T-helper 1 cell treated with Interleukin-12 subunit alpha and Interleukin-12 subunit beta and Interleukin-4 antibody, amounts not matched to agents 30 μg/mL and 1 μg/mL, for 36 hours (primary cell): Measurements from ENCODE around the gene GRSF1.
"Not testable (repeated sequence)": the region's sequence is repeated elsewhere in the genome, so short reads cannot be mapped to it uniquely, and the experiment has no call there.

ENCODE experiments used
- H3K27ac Mint-ChIP-seq: one replicate; pipeline ENCODE4 v1.8.0; 2021; ENCODE audit warnings: mild to moderate bottlenecking, mixed read lengths
- H3K27me3 Mint-ChIP-seq: one replicate; pipeline ENCODE4 v1.8.0; 2021; ENCODE audit warnings: low read depth, mixed read lengths
- H3K36me3 Mint-ChIP-seq: one replicate; pipeline ENCODE4 v1.8.0; 2021; ENCODE audit warnings: low read depth, mixed read lengths
- H3K4me1 Mint-ChIP-seq: one replicate; pipeline ENCODE4 v1.8.0; 2021; ENCODE audit warnings: low read depth, mixed read lengths
- H3K4me3 Mint-ChIP-seq: one replicate; pipeline ENCODE4 v1.8.0; 2021; ENCODE audit warnings: mild to moderate bottlenecking, moderate library complexity, mixed read lengths
- H3K9me3 Mint-ChIP-seq: one replicate; pipeline ENCODE4 v1.8.0; 2021; ENCODE audit warnings: mixed read lengths

GRSF1 gene

GRCh38 chr4:70841951-70842350 lies 2.3 kb upstream of the GRSF1 start:
- Mint-ChIP-seq H3K36me3 (peaks cover 4% of the 10 kb centered on the region), H3K4me1 (peaks cover 17% of the 10 kb centered on the region), H3K27ac (no peak overlapping the region), H3K27me3 (no peaks in the 10 kb centered on the region), H3K9me3 (no peaks in the 10 kb centered on the region), H3K4me3 (no peak overlapping the region)

GRCh38 chr4:70841211-70841610 lies 1.5 kb upstream of the GRSF1 start:
- Mint-ChIP-seq H3K27me3 (no peaks in the 10 kb centered on the region), H3K9me3 (no peaks in the 10 kb centered on the region), H3K4me3 (no peak overlapping the region), H3K36me3 (peaks cover 9% of the 10 kb centered on the region), H3K27ac (peak overlapping the region; percentile 39), H3K4me1 (peaks cover 24% of the 10 kb centered on the region)

DNA sequence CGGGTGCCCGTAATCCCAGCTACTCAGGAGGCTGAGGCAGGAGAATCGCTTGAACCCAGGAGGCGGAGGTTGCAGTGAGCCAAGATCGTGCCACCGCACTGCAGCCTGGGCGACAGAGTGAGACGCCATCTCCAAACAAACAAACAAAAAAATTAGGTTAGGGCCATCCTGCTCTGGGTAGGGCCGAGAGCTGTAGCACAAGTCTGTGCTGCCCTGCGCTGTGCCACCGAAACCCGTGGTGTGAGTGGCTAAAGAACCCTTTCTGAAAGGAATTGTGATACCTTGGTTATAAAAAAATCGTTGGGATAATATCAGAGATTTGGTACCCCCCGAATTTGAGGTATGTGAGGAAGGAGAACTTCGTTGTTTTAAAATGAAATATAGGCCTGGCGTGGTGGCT lies 941 bp upstream of the GRSF1 start:
- Mint-ChIP-seq H3K4me1 (peaks cover 27% of the 10 kb centered on the region), H3K36me3 (peaks cover 11% of the 10 kb centered on the region)
- not testable (repeated sequence) for H3K27ac Mint-ChIP-seq, H3K27me3 Mint-ChIP-seq, H3K4me3 Mint-ChIP-seq, H3K9me3 Mint-ChIP-seq

- Mint-ChIP-seq H3K4me1 (peaks cover 27% of the 10 kb centered on the region), H3K4me3 (peak overlapping the region; percentile 44), H3K27ac (peak overlapping the region; percentile 41), H3K36me3 (peaks cover 12% of the 10 kb centered on the region)
- not testable (repeated sequence) for H3K9me3 Mint-ChIP-seq, H3K27me3 Mint-ChIP-seq
Measured at GRCh38 chr4:70840137-70840536, 447 bp upstream of the GRSF1 start.

DNA sequence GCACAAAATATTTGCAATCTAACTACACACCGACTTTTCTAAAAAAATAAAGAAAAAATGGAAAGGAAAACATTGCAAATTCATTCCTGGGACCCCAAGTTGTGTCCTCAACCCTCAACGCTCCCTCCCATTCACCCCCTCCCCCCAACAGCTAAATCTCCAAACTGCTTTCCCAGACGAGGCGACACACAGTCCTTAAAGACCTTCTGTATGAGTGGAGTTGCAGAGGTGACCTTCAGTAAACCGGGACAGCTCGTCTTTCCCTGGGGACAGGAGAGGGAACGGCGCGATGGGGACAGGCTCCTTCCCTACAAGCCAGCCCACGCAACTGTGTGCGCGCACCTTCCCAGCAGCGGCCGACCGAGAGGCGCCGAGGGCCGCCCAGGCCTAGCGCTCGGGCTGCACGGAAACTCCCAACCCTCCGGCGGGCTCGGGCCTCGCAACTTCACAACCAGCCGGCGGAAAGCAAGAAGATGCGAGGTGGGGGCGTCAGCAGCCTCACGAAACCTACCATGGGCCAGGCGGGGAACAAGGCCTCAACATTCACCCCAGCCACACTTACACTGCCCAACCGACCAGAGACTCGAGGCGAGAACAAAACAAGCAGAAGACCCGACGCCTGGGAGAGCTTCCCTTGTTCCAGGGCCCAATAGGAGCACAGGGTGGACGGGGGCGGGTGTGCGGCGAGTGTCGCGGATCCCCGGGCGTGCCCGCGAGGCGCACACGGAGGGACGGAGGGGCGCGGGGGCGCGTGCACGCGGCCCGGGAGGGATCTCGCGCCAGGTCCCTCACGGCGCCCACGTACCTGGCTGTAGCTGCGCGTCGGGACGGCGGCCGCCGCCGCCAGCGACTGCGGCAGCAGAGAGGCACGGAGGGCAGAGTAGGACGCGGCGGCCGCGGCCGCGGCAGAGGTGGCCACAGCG lies 763 bp downstream of the GRSF1 start:
- Mint-ChIP-seq H3K9me3 (no peaks in the 10 kb centered on the region), H3K4me1 (peaks cover 29% of the 10 kb centered on the region), H3K36me3 (peaks cover 17% of the 10 kb centered on the region)

GRCh38 chr4:70838204-70838603 lies 1.5 kb downstream of the GRSF1 start:
- Mint-ChIP-seq H3K27me3 (no peaks in the 10 kb centered on the region), H3K4me1 (peaks cover 31% of the 10 kb centered on the region), H3K4me3 (peak overlapping the region; percentile 96), H3K36me3 (peaks cover 18% of the 10 kb centered on the region), H3K9me3 (no peaks in the 10 kb centered on the region), H3K27ac (peak overlapping the region; percentile 98)

More for the DNA sequence above, 763 bp downstream of the GRSF1 start:
- Mint-ChIP-seq H3K27ac (peak overlapping the region; percentile 98), H3K27me3 (no peaks in the 10 kb centered on the region), H3K4me3 (peak overlapping the region; percentile 96)

DNA sequence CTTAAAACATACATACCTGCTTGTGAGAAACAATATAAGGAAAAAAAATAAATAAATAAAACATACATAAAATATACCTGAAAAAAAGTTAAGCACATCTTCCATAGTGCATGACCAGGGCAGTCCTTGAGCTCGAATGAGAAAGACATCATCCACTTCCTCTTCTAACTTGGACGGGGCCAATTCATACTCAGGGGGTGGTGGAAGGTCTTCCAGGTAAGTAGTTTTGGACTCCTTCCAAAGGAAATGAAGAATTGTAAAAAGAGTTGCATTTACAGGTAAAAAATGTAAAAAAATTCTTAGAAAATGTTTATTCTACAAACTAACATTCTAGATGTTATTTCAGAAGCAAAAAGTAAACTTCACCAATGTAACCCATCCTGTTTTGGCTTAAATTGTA lies 3.6 kb downstream of the GRSF1 start:
- H3K36me3 Mint-ChIP-seq, result peaks cover 35% of the 10 kb centered on the region
- peak overlapping the region; percentile 96 for H3K4me3 Mint-ChIP-seq
- no peak overlapping the region for H3K27ac Mint-ChIP-seq
- H3K9me3 Mint-ChIP-seq, result no peaks in the 10 kb centered on the region
- no peaks in the 10 kb centered on the region for H3K27me3 Mint-ChIP-seq
- H3K4me1 Mint-ChIP-seq, result peaks cover 28% of the 10 kb centered on the region

DNA sequence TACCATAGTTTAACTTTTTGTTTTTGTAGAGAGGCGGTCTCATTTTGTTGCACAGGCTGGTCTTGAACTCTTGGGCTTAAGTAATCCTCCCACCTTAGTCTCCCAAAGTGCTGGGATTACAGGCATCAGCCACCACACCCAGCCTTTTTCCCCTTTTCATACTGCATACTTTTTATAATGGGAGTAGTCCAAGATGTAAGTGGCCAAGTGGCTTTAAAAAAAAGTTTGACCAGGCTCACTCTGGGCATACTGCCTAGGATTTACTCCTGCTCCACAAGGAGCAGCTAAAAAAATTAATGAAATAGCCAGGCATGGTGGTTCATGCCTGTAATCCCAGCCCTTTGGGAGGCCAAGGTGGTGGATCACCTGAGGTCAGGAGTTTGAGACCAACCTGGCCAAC lies 6.0 kb downstream of the GRSF1 start:
- Mint-ChIP-seq H3K4me1 (peaks cover 28% of the 10 kb centered on the region), H3K4me3 (no peak overlapping the region), H3K27ac (no peak overlapping the region), H3K9me3 (no peaks in the 10 kb centered on the region), H3K36me3 (peaks cover 41% of the 10 kb centered on the region), H3K27me3 (no peaks in the 10 kb centered on the region)

DNA sequence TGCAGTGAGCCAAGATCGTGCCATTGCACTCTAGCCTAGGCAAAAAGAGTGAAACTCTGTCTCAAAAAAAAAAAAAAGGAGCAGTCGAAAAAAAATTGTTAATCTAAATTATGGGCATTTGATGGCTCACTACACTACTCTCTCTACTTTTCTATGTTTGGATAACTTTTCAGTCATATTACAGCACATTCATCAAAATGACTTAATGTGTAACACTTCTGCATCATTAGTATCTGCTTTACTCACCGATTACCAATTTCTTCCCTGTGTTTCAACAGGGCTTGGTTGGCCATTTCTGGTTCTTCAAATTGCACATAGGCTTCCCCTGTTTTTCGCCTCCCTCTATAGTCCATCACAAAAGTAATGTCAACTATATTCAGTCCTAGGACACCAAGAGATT lies 8.4 kb downstream of the GRSF1 start:
- Mint-ChIP-seq H3K36me3 (peaks cover 44% of the 10 kb centered on the region), H3K4me1 (peaks cover 16% of the 10 kb centered on the region), H3K4me3 (no peak overlapping the region), H3K27ac (no peak overlapping the region), H3K9me3 (no peaks in the 10 kb centered on the region), H3K27me3 (no peaks in the 10 kb centered on the region)

- Mint-ChIP-seq H3K4me1 (peaks cover 13% of the 10 kb centered on the region), H3K27ac (no peak overlapping the region), H3K27me3 (no peaks in the 10 kb centered on the region), H3K9me3 (no peaks in the 10 kb centered on the region), H3K4me3 (no peak overlapping the region), H3K36me3 (peaks cover 51% of the 10 kb centered on the region)
Measured at GRCh38 chr4:70830054-70830453, 9.6 kb downstream of the GRSF1 start.

DNA sequence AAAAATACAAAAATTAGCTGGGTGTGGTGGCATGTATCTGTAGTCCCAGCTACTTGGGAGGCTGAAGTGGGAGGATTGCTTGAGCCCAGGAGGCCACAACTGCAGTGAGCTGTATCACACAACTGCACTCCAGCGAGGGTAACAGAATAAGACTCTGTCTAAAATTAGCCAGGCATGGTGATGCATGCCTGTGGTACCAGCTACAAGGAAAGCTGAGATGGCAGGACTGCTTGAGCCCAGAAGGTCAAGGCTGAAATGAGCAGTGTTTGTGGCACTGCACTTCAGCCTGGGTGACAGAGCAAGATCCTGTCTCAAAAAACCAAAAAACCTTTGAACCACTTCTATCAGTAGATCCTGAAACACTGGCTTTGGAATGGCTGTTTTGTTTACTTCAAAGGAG lies 10.2 kb downstream of the GRSF1 start:
- Mint-ChIP-seq H3K9me3 (no peaks in the 10 kb centered on the region), H3K4me3 (no peak overlapping the region), H3K36me3 (peaks cover 50% of the 10 kb centered on the region), H3K27me3 (no peaks in the 10 kb centered on the region), H3K27ac (no peak overlapping the region), H3K4me1 (peaks cover 10% of the 10 kb centered on the region)

DNA sequence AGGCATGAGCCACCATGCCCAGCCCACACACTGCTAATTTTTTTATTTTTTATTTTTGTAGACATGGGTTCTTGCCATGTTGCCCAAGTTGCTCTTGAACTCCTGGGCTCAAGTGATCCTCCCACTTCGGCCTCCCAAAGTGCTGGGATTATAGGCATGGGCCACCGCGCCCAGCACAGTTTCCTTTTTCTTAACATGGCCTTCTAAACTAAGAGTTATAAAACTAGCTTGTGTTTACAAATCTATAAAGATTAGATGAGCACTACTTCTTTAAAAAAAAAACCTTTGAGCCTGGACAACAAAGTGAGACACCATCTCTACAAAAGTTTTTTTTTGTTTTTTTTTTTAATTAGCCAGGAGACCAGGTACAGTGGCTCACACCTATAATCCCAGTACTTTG lies 10.7 kb downstream of the GRSF1 start:
- H3K27me3 Mint-ChIP-seq, result no peaks in the 10 kb centered on the region
- no peaks in the 10 kb centered on the region for H3K9me3 Mint-ChIP-seq
- no peak overlapping the region for H3K27ac Mint-ChIP-seq
- H3K4me1 Mint-ChIP-seq, result peaks cover 10% of the 10 kb centered on the region
- peaks cover 54% of the 10 kb centered on the region for H3K36me3 Mint-ChIP-seq
- H3K4me3 Mint-ChIP-seq, result no peak overlapping the region

DNA sequence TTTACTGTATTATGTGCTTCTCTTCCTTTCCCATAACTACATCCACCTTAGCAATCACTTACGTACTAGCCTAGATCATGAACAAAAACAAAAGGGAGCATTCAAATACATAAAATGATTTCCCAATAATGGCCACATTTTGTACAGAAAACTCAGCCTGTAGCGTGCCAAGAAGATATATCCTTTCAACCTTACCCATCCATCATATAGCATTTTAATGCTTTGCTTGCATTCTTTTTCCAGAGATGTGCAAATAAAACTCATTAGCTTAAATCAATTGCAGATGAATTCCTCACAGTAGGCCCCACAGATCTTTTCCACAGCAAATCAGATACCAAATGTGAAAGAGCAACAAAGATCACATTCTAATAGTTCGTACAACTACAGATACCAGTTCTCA lies 20.8 kb downstream of the GRSF1 start:
- Mint-ChIP-seq H3K4me1 (peaks cover 7% of the 10 kb centered on the region), H3K9me3 (no peaks in the 10 kb centered on the region), H3K27ac (no peak overlapping the region), H3K36me3 (peaks cover 28% of the 10 kb centered on the region), H3K27me3 (no peaks in the 10 kb centered on the region), H3K4me3 (no peak overlapping the region)

DNA sequence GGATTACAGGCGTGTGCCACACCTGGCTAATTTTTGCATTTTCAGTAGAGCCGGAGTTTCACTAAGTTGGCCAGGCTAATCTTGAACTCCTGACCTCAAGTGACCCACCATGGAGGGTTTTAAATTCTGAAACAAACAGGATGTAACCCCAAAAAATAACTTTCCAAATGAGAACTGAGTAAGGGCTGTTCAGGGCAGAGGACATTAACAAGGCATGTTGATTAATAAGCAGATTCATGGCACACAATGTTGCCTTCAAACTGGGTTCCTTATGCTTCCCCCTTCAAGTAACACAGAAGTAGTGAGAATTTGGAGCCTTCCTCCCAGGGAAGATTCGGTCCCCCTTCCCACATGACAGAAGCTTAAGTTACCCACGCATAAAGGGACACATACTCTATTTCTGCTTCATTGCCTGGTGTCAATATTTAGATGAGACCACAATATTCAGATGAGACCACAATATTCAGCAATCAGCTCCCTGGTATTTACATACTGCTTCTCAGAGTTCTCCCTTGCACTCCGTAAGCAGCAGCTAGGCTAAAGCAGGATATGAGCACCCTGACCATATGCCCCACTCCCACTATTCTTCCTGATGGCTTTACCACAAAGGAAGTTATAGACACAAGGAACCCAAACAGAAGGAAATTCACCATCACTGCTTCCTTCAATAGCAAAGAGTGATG lies 21.4 kb downstream of the GRSF1 start:
- no peaks in the 10 kb centered on the region for H3K27me3 Mint-ChIP-seq
- H3K36me3 Mint-ChIP-seq, result peaks cover 26% of the 10 kb centered on the region
- H3K9me3 Mint-ChIP-seq, result no peaks in the 10 kb centered on the region
- peaks cover 7% of the 10 kb centered on the region for H3K4me1 Mint-ChIP-seq
- H3K27ac Mint-ChIP-seq, result no peak overlapping the region
- no peak overlapping the region for H3K4me3 Mint-ChIP-seq

- Mint-ChIP-seq H3K9me3 (no peaks in the 10 kb centered on the region), H3K4me1 (peaks cover 7% of the 10 kb centered on the region), H3K36me3 (peaks cover 20% of the 10 kb centered on the region), H3K4me3 (no peak overlapping the region), H3K27ac (no peak overlapping the region), H3K27me3 (no peaks in the 10 kb centered on the region)
Measured at GRCh38 chr4:70816894-70817293, 22.8 kb downstream of the GRSF1 start.
